CD4-positive, alpha-beta T cell (primary cell): ENCODE data around the gene PLPP6. TPM values are rescaled to one million over a fixed set of nuclear protein-coding genes. Genes with fewer than 3 reads are reported as not detected.

ENCODE experiments used
- ATAC-seq: fragments of 200-7000 bp; cut with Tn5 transposase; one replicate; pipeline ENCODE4 v1.10.0; 2022; ENCODE audit warnings: mild to moderate bottlenecking; ENCODE audit not compliant: poor library complexity
- CTCF ChIA-PET: fragments of 350-600 bp; sonication (Branson Sonifier 250); formaldehyde crosslinking; loops from one replicate; lab custom pipeline; 2021; ENCODE audit warnings: antibody characterized with exemption, inconsistent platforms; lab: Charles Lee
- POLR2A ChIA-PET: fragments of 350-600 bp; sonication (Branson Sonifier 250); formaldehyde crosslinking; loops from one replicate; lab custom pipeline; 2021; ENCODE audit warnings: antibody characterized with exemption, inconsistent platforms; lab: Charles Lee
- DNase-seq, 14 experiments: peaks; one replicate each; pipeline ENCODE4 v3.0.0-alpha.2; 2013 to 2020; ENCODE audit warnings: mixed read lengths in 2 of 14
- H3K27ac ChIP-seq, 2 donors: one replicate each; pipeline versions ENCODE4 v1.5.1 to v1.7.0; 2013; ENCODE audit warnings: low read length in 2 of 2, low read depth in 1 of 2, mild to moderate bottlenecking in 1 of 2
- H3K27me3 ChIP-seq, 2 experiments: 1 replicate in 1 of 2; 2 replicates in 1 of 2; pipeline versions ENCODE4 v1.6.1 to v1.7.0; 2013; ENCODE audit warnings: low read length in 2 of 2, control low read depth in 1 of 2, mild to moderate bottlenecking in 1 of 2, moderate library complexity in 1 of 2; ENCODE audit not compliant: insufficient read depth in 2 of 2, control insufficient read depth in 1 of 2
- H3K36me3 ChIP-seq: one replicate; pipeline ENCODE4 v1.6.1; 2013; ENCODE audit warnings: low read length, control low read depth; ENCODE audit not compliant: insufficient read depth
- H3K4me1 ChIP-seq: one replicate; pipeline ENCODE4 v1.6.1; 2013; ENCODE audit warnings: low read length, control low read depth; ENCODE audit not compliant: insufficient read depth
- H3K4me3 ChIP-seq: one replicate; pipeline ENCODE4 v1.5.1; 2013; ENCODE audit warnings: mild to moderate bottlenecking, low read length, moderate library complexity
- H3K9me3 ChIP-seq, 2 experiments: 1 replicate in 1 of 2; 2 replicates in 1 of 2; pipeline versions ENCODE4 v1.6.1 to v1.7.0; 2013; ENCODE audit warnings: low read length in 2 of 2, mild to moderate bottlenecking in 2 of 2, control low read depth in 1 of 2, moderate library complexity in 1 of 2; ENCODE audit not compliant: control insufficient read depth in 1 of 2, insufficient read depth in 1 of 2
- H3K27ac Mint-ChIP-seq: one replicate; pipeline ENCODE4 v1.8.0; 2020; ENCODE audit warnings: mixed read lengths
- H3K27me3 Mint-ChIP-seq: one replicate; pipeline ENCODE4 v1.8.0; 2021; ENCODE audit warnings: mixed read lengths
- H3K36me3 Mint-ChIP-seq: one replicate; pipeline ENCODE4 v1.8.0; 2021; ENCODE audit warnings: low read depth, mixed read lengths
- H3K4me1 Mint-ChIP-seq: one replicate; pipeline ENCODE4 v1.8.0; 2021; ENCODE audit warnings: low read depth, mixed read lengths
- H3K4me3 Mint-ChIP-seq: one replicate; pipeline ENCODE4 v1.8.0; 2020; ENCODE audit warnings: mild to moderate bottlenecking, mixed read lengths
- H3K9me3 Mint-ChIP-seq: one replicate; pipeline ENCODE4 v1.8.0; 2020; ENCODE audit warnings: mixed read lengths
- CTCF ChIP-seq: fragments of 200-600 bp; IDR thresholded peaks from one replicate; pipeline ENCODE4 v1.8.0; 2022; ENCODE audit warnings: antibody characterized with exemption, mild to moderate bottlenecking
- intact Hi-C, 2 experiments: fragments of 100-400 bp; cut with DNase I in 1 of 2; cut with micrococcal nuclease in 1 of 2; formaldehyde crosslinking; loops; one replicate each; pipeline versions ENCODE4 v1.15.1 to v1.9.0; 2023 to 2025; cut with DNase I, micrococcal nuclease
- total RNA-seq, 174 experiments: library from RNA in 2 of 174; stranded (reverse) in 2 of 174; gene quantifications; one replicate each; pipeline ENCODE4 v1.2.3 and lab custom pipeline; 2021 to 2026

The PLPP6 gene
- total RNA-seq, 2 experiments from 2014 or later = 8.9 to 10.5 TPM

GRCh38 chr9:4704129-4704528 lies 42.0 kb downstream of the PLPP6 start:
- no peak overlapping the region for H3K4me3 Mint-ChIP-seq
- no peaks in the 10 kb centered on the region for H3K27me3 Mint-ChIP-seq
- no peaks in the 10 kb centered on the region for H3K9me3 ChIP-seq
- H3K4me1 Mint-ChIP-seq = peaks cover 11% of the 10 kb centered on the region
- H3K27me3 ChIP-seq = no peaks in the 10 kb centered on the region
- no peak for TF ChIP-seq CTCF
- DNase-seq (no peak), ATAC-seq (no peak)
- peaks cover 84% of the 10 kb centered on the region for H3K36me3 Mint-ChIP-seq
- H3K4me3 ChIP-seq = no peak overlapping the region
- CTCF ChIA-PET = interaction anchor here (1.7 kb wide), 1 partner anchor 37 kb away, joined by 4 read pairs; the partner anchor contains the start of gene AK3
- no peak overlapping the region for H3K27ac ChIP-seq
- POLR2A ChIA-PET = interaction anchor here (0.6 kb wide), 1 partner anchor 25 kb away, joined by 3 read pairs; the partner anchor contains the start of gene CDC37L1
- no peaks in the 10 kb centered on the region for H3K9me3 Mint-ChIP-seq
- H3K4me1 ChIP-seq = no peaks in the 10 kb centered on the region
- H3K27ac Mint-ChIP-seq = peak overlapping the region; percentile 71
- H3K36me3 ChIP-seq = peaks cover 49% of the 10 kb centered on the region
- intact Hi-C loops = no loop called here

- Histone ChIP-seq H3K4me1 (no peaks in the 10 kb centered on the region), H3K36me3 (peaks cover 42% of the 10 kb centered on the region), H3K27ac (no peak overlapping the region), H3K9me3 (no peaks in the 10 kb centered on the region), H3K4me3 (no peak overlapping the region), H3K27me3 (no peaks in the 10 kb centered on the region)
- intact Hi-C loops = no loop called here
- no peak overlapping the region for H3K4me3 Mint-ChIP-seq
- POLR2A ChIA-PET = no interaction called here
- H3K9me3 Mint-ChIP-seq = no peaks in the 10 kb centered on the region
- CTCF ChIA-PET = no interaction called here
- no peak for TF ChIP-seq CTCF
- DNase-seq (no peak), ATAC-seq (no peak)
- peaks cover 77% of the 10 kb centered on the region for H3K36me3 Mint-ChIP-seq
- H3K27ac Mint-ChIP-seq = peak overlapping the region; percentile 14
- H3K4me1 Mint-ChIP-seq = peaks cover 8% of the 10 kb centered on the region
- no peaks in the 10 kb centered on the region for H3K27me3 Mint-ChIP-seq
These were observed 43.9 kb downstream of the PLPP6 start for GRCh38 chr9:4706021-4706420.

GRCh38 chr9:4706971-4707622 lies 45.0 kb downstream of the PLPP6 start:
- TF ChIP-seq CTCF = no peak
- POLR2A ChIA-PET = interaction anchor here (1.1 kb wide), 1 partner anchor 34 kb away, joined by 5 read pairs; the partner anchor contains the start of gene AK3
- Histone ChIP-seq H3K4me3 (no peak overlapping the region), H3K4me1 (no peaks in the 10 kb centered on the region), H3K27ac (no peak overlapping the region), H3K27me3 (no peaks in the 10 kb centered on the region), H3K9me3 (no peaks in the 10 kb centered on the region), H3K36me3 (peaks cover 32% of the 10 kb centered on the region)
- Mint-ChIP-seq H3K27ac (peak overlapping the region; percentile 62), H3K9me3 (no peaks in the 10 kb centered on the region), H3K36me3 (peaks cover 77% of the 10 kb centered on the region), H3K4me1 (no peaks in the 10 kb centered on the region), H3K4me3 (no peak overlapping the region), H3K27me3 (no peaks in the 10 kb centered on the region)
- intact Hi-C loops = no loop called here
- CTCF ChIA-PET = no interaction called here
- ATAC-seq (no peak), DNase-seq (no peak)
